ENCODE data around the gene RBM20. TPM values are rescaled to one million over a fixed set of nuclear protein-coding genes. Genes with fewer than 3 reads are reported as not detected.

RBM20 gene
- total RNA-seq, 1 experiment from 2014 or later, result 0.17 TPM

DNA sequence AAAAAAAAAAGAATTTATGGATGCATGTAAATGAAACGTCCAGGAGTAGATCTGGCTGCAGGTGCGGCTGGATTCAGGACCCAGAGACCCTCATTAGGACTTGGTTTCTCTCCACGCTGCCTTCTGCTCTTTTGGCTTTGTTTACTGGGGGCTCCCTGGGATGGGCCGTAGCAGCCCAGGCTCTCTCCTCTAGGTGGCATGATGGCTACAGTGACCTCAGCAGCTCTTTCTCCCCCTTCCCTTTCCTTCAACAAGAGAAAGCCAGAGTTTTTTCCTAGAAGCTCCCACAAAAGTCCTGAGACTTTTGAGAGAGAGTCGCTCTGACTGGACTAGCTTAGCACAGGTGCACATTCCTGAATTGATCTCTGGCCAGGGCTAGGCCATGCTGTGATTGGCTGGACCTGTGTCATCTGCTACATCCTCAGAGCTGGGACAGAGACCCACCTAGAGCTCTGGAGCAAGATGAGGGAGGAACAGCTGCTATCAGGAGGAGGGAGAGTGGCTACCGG lies 159.7 kb downstream of the RBM20 start:
- H3K27ac ChIP-seq (ENCODE audit: insufficient read length, low read depth, low read length), result no peak overlapping the region
- no CpG with 5 or more reads among the region's 6 CpGs for WGBS (ENCODE audit: extremely low coverage, insufficient read length, low lambda C conversion rate)
- no peak overlapping the region for H3K4me3 Mint-ChIP-seq

More for the DNA sequence above, 159.7 kb downstream of the RBM20 start:
- H3K4me1 Mint-ChIP-seq, result peaks cover 5 to 6% of the 10 kb centered on the region in 2 experiments
- no peaks in the 10 kb centered on the region for H3K9me3 ChIP-seq (ENCODE audit: control insufficient read depth, low read depth, low read length)
- H2BK15ac ChIP-seq (ENCODE audit: low read depth, low read length), result no peak overlapping the region
- no peak overlapping the region for H2AK5ac ChIP-seq (ENCODE audit: insufficient read length, low read length)
- H3K27me3 Mint-ChIP-seq (ENCODE audit: low read depth), result no peaks in the 10 kb centered on the region; the same call in none of the 2 replicates
- no peak overlapping the region for H3K4ac ChIP-seq (ENCODE audit: low read depth, low read length)
- no peak overlapping the region for H2BK5ac ChIP-seq (ENCODE audit: insufficient read length, low read length)
- no peak overlapping the region for H3K14ac ChIP-seq (ENCODE audit: insufficient read depth, low read length)
- H3K27ac Mint-ChIP-seq, result peak overlapping the region in 2 of 3 experiments; percentile 37 to 89; a peak in 3 of 7 replicates
- H3K23ac ChIP-seq (ENCODE audit: insufficient read length, low read depth, low read length), result no peak overlapping the region
- H3K9ac ChIP-seq (ENCODE audit: extremely low read depth, insufficient read length, low read length), result no peak overlapping the region
- H2BK12ac ChIP-seq (ENCODE audit: insufficient read length, low read depth, low read length), result no peak overlapping the region
- no peak overlapping the region for H3K4me2 ChIP-seq (ENCODE audit: insufficient read depth, insufficient read length, low read length)
- no peak overlapping the region for H3K56ac ChIP-seq (ENCODE audit: insufficient read length, low read depth, low read length)
- TF ChIP-seq CTCF (conservative IDR thresholded peaks at IDR 0.05), result peak; percentile 72
- H3K9me3 Mint-ChIP-seq, result no peaks in the 10 kb centered on the region
- peak overlapping the region; percentile 97 for H2AFZ ChIP-seq (ENCODE audit: low read length)
- no peak overlapping the region for H2BK120ac ChIP-seq (ENCODE audit: low read depth, low read length, poor library complexity, severe bottlenecking)
- H4K8ac ChIP-seq (replicated peaks; ENCODE audit: insufficient read length, low read depth, low read length), result no peak overlapping the region
- no peak overlapping the region for H4K91ac ChIP-seq (ENCODE audit: insufficient read length, low read depth, low read length)
- no peaks in the 10 kb centered on the region for H4K20me1 ChIP-seq (ENCODE audit: control insufficient read depth, insufficient read depth, insufficient read length)
- no peaks in the 10 kb centered on the region for H3K79me1 ChIP-seq (ENCODE audit: insufficient read depth, low read depth, low read length, poor library complexity, severe bottlenecking)
- peak overlapping the region; percentile 68 for H3K18ac ChIP-seq (ENCODE audit: insufficient read length, low read depth, low read length)
- H2BK20ac ChIP-seq (ENCODE audit: low read depth, low read length, poor library complexity, severe bottlenecking), result no peak overlapping the region
- no peak overlapping the region for H3T11ph ChIP-seq (ENCODE audit: low read length)
- no peaks in the 10 kb centered on the region for H3K36me3 Mint-ChIP-seq (ENCODE audit: insufficient read depth in 1 of 3, low read depth in 3 of 3)
- no peaks in the 10 kb centered on the region for H3K4me1 ChIP-seq (ENCODE audit: insufficient read depth, low read length)
- no peaks in the 10 kb centered on the region for H3K79me2 ChIP-seq (ENCODE audit: insufficient read depth, low read length)
- H3K27me3 ChIP-seq (ENCODE audit: insufficient read depth, low read length), result no peaks in the 10 kb centered on the region
- H4K5ac ChIP-seq (ENCODE audit: insufficient read length, low read depth, low read length), result no peak overlapping the region
- no peaks in the 10 kb centered on the region for H3K23me2 ChIP-seq (ENCODE audit: insufficient read length, low read depth, low read length, poor library complexity, severe bottlenecking)
- DNase-seq, result peak; percentile 70
